SKM-1 (cell line): ENCODE measurements around the gene GALP.
"Not testable (repeated sequence)": the region's sequence is repeated elsewhere in the genome, so short reads cannot be mapped to it uniquely, and the experiment has no call there.

Experiments
- DNase-seq: peaks from one replicate; lab custom pipeline; 2025; ENCODE audit not compliant: unreplicated experiment; lab: John Stamatoyannopoulos, UW

The GALP gene

GRCh38 chr19:56177564-56178243 is 1.9 kb downstream of the GALP start:
- DNase-seq, result no peak

- DNase-seq, result no peak
These were observed 14.0 kb downstream of the GALP start for GRCh38 chr19:56189785-56190184.

DNA sequence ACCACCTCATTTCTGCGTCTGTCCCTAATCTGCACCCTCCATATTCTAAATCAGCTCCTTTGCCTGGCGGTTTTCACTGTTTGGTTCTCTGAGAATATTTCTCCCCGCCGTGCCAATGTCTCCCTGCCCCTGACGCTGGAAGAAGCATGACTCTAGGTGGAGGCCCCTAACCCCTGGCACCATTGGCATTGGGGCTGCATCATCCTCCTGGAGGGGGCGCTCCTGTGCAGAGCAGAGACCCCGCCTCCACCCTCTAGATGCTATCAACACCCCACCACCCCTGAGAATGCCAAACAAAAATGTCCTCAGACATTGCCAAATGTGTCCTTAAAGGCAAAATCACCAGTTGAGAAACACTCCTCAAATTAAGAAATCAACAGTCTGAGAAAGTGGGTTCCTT is 15.3 kb downstream of the GALP start:
- DNase-seq, result no peak

- no peak for DNase-seq
These were observed 15.9 kb downstream of the GALP start for GRCh38 chr19:56191711-56192110.

GRCh38 chr19:56193981-56194640 is 18.3 kb downstream of the GALP start:
- no peak for DNase-seq

DNA sequence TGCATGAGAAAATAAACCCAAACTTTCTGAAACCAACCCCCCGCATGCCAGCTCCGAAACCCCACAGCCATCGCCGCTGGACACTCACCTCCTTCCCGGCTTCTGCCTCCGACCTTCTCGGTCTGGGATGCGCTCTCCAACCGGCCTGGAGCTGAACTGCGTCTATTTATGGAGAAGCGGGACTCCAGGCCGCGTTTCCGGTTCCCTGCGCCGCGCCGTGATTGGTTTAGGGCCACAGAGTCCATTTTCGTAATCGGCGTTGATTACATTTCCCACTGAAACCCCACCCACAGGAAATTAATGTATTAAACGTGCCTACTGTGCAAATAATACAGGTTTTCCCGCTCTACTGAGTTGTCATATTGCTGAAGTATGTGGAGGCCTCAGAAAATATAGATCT is 21.8 kb downstream of the GALP start, which contains the start of gene ZSCAN5B:
ZSCAN5B (minus strand) TSS at position 138 of the 400 bp plus-strand sequence. CDS start 4,731 bp downstream, outside the sequence.
- not testable (repeated sequence) for DNase-seq

GRCh38 chr19:56199687-56200086 is 23.9 kb downstream of the GALP start:
- DNase-seq, result no peak

GRCh38 chr19:56201973-56202372 is 26.2 kb downstream of the GALP start, which contains the start of gene ZSCAN5C:
Gene ZSCAN5C, plus strand, starts transcription at chr19:56202273. Its CDS starts 3,641 bp downstream, at chr19:56205914.
- DNase-seq, result no peak

GRCh38 chr19:56207581-56207980 is 31.8 kb downstream of the GALP start:
- DNase-seq, result not testable (repeated sequence)

GRCh38 chr19:56209091-56209490 is 33.3 kb downstream of the GALP start:
- DNase-seq, result no peak

DNA sequence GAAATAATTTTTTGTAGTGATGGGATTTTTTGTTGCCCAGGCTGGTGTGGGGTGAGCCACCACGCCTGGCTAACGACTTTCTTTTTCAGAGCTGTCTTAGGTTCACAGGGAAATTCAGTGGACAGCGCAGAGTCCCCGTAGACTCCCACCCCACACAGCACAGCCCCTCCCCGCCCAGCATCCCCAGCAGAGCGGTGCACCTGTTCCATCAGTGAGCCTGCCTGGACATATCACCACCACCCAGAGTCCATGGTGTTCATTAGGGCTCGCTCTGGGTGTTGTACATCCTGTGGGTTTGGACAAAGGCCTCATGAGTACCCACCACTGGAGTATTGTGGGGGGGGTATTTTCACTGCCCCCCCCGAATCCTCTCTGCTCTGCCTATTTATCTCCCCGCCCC is 34.2 kb downstream of the GALP start:
- not testable (repeated sequence) for DNase-seq

GRCh38 chr19:56211718-56212117 is 35.9 kb downstream of the GALP start:
- DNase-seq, result no peak

DNA sequence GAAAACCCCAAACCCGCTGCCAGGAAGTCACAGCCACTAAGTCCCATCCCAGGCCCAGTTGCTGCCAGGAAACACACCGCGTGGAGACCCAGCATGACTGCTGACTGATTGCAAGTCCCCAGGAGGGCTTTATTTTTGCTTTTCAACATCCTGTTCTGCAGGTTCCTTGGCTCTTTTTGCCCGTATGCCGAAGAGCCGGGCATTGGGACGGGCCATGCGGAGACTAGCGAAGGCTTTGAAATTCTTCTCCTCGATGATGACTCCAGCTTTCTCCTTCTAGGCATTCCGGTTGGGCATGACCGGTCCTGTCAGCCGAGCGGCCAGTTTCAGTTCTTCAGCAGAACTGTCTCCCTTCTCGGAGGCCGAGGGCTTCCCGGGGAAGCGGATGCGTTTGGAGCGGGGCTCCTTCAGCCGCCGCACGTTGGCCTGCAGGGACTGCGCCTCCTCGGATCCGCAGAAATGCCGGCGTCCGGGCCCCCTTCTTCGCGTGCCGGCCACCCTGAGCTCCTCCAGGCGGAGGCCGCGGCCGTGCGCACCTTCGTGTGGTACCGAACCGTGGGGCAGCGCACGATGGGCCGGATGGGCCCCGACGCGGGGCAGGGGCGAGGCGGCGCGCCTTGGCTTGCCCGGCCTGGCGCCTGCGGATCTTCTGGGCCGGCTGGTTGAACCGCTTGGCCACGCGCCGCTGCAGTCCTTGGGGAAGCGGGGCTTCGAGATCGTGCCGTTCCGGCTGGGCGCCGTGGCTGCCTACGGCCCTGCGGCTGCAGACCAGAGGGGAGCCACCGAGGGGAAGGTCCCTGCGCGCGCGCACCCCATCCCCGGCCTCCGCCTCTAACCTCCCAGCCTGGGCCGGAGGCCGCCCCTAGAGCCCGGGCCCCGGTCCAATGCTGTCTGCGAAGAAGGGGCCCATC is 41.5 kb downstream of the GALP start:
- DNase-seq, result no peak

DNA sequence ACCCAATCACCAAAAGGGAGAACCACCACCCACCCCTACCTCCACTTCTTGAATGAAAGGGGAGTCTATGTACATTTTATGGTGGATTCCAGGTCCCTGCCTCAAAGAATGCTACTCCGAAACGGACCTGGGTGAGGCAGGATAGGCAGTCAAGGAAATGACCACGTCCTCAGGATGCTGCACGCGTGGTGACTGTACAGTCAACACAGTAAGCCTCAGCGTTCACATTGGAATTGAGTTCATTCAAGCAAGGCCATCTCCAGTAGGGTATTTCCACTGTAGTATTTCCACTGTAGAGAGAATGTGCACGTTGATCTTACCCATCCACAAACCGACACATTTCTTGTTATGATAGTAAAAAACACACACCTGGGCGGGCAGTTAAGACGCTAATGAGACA is 43.2 kb downstream of the GALP start:
- no peak for DNase-seq

DNA sequence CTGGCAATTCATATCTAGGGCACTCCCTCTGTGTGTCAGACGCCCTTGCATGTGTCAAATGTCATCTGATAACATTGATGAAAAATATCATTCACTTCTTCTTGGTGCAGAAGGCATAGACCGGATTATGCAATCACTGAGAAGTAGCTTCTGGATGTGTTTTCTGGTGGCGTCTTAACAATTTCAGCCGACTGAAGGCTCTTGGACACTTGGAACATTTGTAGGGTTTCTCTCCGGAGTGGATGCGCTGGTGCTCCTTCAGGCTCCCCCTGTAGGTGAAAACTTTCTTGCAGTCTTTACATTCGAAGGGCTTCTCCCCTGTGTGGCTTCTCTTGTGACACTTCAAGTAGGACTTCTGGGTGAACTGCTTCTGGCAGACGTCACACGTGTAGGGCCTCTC is 45.6 kb downstream of the GALP start:
- DNase-seq, result not testable (repeated sequence)

- DNase-seq, result no peak
These were observed 46.0 kb downstream of the GALP start for GRCh38 chr19:56221851-56222250.

DNA sequence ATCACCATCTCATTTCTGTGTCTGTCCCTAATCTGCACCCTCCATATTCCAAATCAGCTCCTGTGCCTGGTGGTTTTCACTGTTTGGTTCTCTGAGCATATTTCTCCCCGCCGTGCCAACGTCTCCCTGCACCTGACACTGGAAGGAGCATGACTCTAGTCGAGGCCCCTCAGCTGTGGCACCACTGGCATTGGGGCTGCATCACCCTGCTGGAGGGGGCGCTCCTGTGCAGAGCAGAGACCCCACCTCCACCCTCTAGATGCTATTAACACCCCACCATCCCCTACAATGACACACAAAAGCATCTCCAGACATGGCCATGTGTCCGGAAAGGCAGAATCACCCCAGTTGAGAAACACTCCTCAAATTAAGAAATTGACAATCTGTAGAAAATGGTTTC is 47.1 kb downstream of the GALP start:
- no peak for DNase-seq

GRCh38 chr19:56223481-56223880 is 47.7 kb downstream of the GALP start:
- no peak for DNase-seq
